DOHH2 (cell line): ENCODE results near the gene TRPC4.

Experiments used
- H3F3A ChIP-seq: fragments of 200-600 bp; sonication (generic), shearing (Covaris generic); 2 replicates; pipeline ENCODE4 v1.6.0; 2016; ENCODE audit warnings: antibody characterized with exemption, mild to moderate bottlenecking; ENCODE audit not compliant: control insufficient read depth, insufficient read depth
- H3K27ac ChIP-seq: fragments of 200-600 bp; sonication (generic); 2 replicates; pipeline ENCODE4 v1.5.1; 2014; ENCODE audit warnings: low read depth, mild to moderate bottlenecking, low read length, moderate library complexity
- H3K27me3 ChIP-seq: fragments of 200-600 bp; sonication (generic); 2 replicates; pipeline ENCODE4 v1.6.1; 2014; ENCODE audit warnings: mild to moderate bottlenecking, low read length, mixed read lengths; ENCODE audit not compliant: control insufficient read depth
- H3K36me3 ChIP-seq: fragments of 200-600 bp; sonication (generic); 2 replicates; pipeline ENCODE4 v1.6.1; 2014; ENCODE audit warnings: mild to moderate bottlenecking, low read length, moderate library complexity, mixed read lengths; ENCODE audit not compliant: control insufficient read depth
- H3K4me1 ChIP-seq: fragments of 200-600 bp; sonication (generic); 2 replicates; pipeline ENCODE4 v1.6.1; 2014; ENCODE audit warnings: mild to moderate bottlenecking, low read length, mixed read lengths; ENCODE audit not compliant: control insufficient read depth
- H3K4me2 ChIP-seq: fragments of 200-600 bp; sonication (generic); 2 replicates; pipeline ENCODE4 v1.6.0; 2014; ENCODE audit warnings: mild to moderate bottlenecking, low read length, moderate library complexity
- H3K4me3 ChIP-seq: fragments of 200-600 bp; sonication (generic); 2 replicates; pipeline ENCODE4 v1.5.1; 2014; ENCODE audit warnings: mild to moderate bottlenecking, low read length, mixed read lengths
- H3K79me2 ChIP-seq: fragments of 200-600 bp; sonication (generic); 2 replicates; pipeline ENCODE4 v1.6.1; 2014; ENCODE audit warnings: mild to moderate bottlenecking, low read length, mixed read lengths; ENCODE audit not compliant: control insufficient read depth
- H3K9me2 ChIP-seq: fragments of 200-600 bp; sonication (generic); replicated peaks from 2 replicates; pipeline ENCODE4 v1.6.1; 2014; ENCODE audit warnings: mild to moderate bottlenecking, low read length, mixed read lengths; ENCODE audit not compliant: control insufficient read depth
- H3K9me3 ChIP-seq: fragments of 200-600 bp; sonication (generic); 2 replicates; pipeline ENCODE4 v1.6.1; 2014; ENCODE audit warnings: antibody characterized with exemption, low read length, mixed read lengths; ENCODE audit not compliant: control insufficient read depth, insufficient read depth
- H4K20me1 ChIP-seq: fragments of 200-600 bp; sonication (generic); 2 replicates; pipeline ENCODE4 v1.6.0; 2014; ENCODE audit warnings: low read depth, mild to moderate bottlenecking, antibody characterized with exemption, low read length, moderate library complexity; ENCODE audit not compliant: control insufficient read depth, insufficient read depth
- EZH2phosphoT487 ChIP-seq: fragments of 200-600 bp; sonication (generic); IDR thresholded peaks from 2 replicates; pipeline ENCODE4 v1.6.1; 2017; ENCODE audit warnings: borderline replicate concordance, mild to moderate bottlenecking, antibody characterized with exemption, low read length, moderate library complexity, mixed read lengths
- TF ChIP-seq, protein P1 (sequence below): fragments of 200-600 bp; sonication (generic); IDR thresholded peaks from one replicate; pipeline ENCODE4 v1.5.1; 2014; ENCODE audit warnings: antibody characterized with exemption, mild to moderate bottlenecking, low read depth, low read length; ENCODE audit not compliant: poor library complexity, severe bottlenecking

TRPC4 gene

GRCh38 chr13:37868691-37869505 lies 674 bp downstream of the TRPC4 start:
- Histone ChIP-seq H3K27ac (no peak overlapping the region), H3K27me3 (no peaks in the 10 kb centered on the region), H3K4me2 (no peak overlapping the region), H3K4me1 (no peaks in the 10 kb centered on the region), H3K79me2 (no peaks in the 10 kb centered on the region), H3K36me3 (no peaks in the 10 kb centered on the region), H3K4me3 (no peak overlapping the region), H3K9me2 (no peaks in the 10 kb centered on the region), H4K20me1 (no peaks in the 10 kb centered on the region), H3F3A (no peaks in the 10 kb centered on the region), H3K9me3 (no peaks in the 10 kb centered on the region; the same call in 1 of the 2 replicates)
- TF ChIP-seq EZH2phosphoT487, result no peak
- TF ChIP-seq, protein P1, sequence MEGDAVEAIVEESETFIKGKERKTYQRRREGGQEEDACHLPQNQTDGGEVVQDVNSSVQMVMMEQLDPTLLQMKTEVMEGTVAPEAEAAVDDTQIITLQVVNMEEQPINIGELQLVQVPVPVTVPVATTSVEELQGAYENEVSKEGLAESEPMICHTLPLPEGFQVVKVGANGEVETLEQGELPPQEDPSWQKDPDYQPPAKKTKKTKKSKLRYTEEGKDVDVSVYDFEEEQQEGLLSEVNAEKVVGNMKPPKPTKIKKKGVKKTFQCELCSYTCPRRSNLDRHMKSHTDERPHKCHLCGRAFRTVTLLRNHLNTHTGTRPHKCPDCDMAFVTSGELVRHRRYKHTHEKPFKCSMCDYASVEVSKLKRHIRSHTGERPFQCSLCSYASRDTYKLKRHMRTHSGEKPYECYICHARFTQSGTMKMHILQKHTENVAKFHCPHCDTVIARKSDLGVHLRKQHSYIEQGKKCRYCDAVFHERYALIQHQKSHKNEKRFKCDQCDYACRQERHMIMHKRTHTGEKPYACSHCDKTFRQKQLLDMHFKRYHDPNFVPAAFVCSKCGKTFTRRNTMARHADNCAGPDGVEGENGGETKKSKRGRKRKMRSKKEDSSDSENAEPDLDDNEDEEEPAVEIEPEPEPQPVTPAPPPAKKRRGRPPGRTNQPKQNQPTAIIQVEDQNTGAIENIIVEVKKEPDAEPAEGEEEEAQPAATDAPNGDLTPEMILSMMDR, result no peak

DNA sequence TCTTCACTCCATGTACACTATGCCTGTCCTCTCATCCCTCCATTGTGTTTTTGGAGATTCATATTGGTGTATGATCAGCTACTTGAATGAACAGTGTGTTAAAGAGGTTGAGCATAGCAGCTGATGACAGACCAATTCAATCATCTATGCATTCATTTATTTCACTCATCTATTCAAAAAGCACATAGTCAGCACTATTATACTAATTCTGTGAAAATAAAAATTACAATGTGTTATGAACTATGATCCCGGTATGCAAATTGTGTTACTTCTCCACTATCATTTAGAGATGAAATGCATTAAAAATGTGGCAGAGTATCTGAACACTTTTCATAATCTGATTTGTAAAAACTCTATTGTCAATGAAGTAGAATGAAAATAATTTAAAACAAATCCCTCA lies 5.9 kb downstream of the TRPC4 start:
- no peaks in the 10 kb centered on the region for H3K79me2 ChIP-seq
- TF ChIP-seq, protein P1, result no peak
- TF ChIP-seq EZH2phosphoT487, result no peak
- no peak overlapping the region for H3K4me3 ChIP-seq
- no peaks in the 10 kb centered on the region for H3K9me3 ChIP-seq
- no peaks in the 10 kb centered on the region for H4K20me1 ChIP-seq
- no peaks in the 10 kb centered on the region for H3K9me2 ChIP-seq
- no peaks in the 10 kb centered on the region for H3F3A ChIP-seq
- H3K27ac ChIP-seq, result no peak overlapping the region
- H3K36me3 ChIP-seq, result no peaks in the 10 kb centered on the region
- no peaks in the 10 kb centered on the region for H3K4me1 ChIP-seq
- H3K4me2 ChIP-seq, result no peak overlapping the region
- H3K27me3 ChIP-seq, result no peaks in the 10 kb centered on the region

DNA sequence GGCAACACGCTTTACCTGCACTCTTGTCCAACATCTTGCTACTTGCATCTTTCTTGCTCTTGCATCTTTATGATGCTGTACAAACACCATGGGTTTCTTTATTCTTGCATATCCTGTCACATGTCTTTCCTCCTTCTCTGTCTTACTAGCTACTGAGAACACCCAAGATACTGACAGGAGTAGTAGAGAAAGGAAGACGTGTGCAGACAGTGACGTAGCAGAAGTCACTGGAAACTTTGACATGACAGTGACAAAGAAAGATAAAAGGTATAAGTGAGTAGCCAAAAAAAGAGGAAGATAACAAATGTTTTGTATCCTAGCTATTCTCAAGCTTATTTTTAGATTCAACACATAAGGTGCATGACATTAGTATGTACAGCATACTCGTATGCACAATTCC lies 34.2 kb downstream of the TRPC4 start:
- H3K27ac ChIP-seq, result no peak overlapping the region
- no peaks in the 10 kb centered on the region for H3K9me3 ChIP-seq
- no peaks in the 10 kb centered on the region for H3K9me2 ChIP-seq
- H3K4me3 ChIP-seq, result no peak overlapping the region
- H3K36me3 ChIP-seq, result no peaks in the 10 kb centered on the region
- TF ChIP-seq, protein P1, result no peak
- TF ChIP-seq EZH2phosphoT487, result no peak
- H4K20me1 ChIP-seq, result no peaks in the 10 kb centered on the region
- H3K79me2 ChIP-seq, result no peaks in the 10 kb centered on the region
- H3F3A ChIP-seq, result no peaks in the 10 kb centered on the region
- H3K27me3 ChIP-seq, result no peaks in the 10 kb centered on the region
- H3K4me1 ChIP-seq, result no peaks in the 10 kb centered on the region
- no peak overlapping the region for H3K4me2 ChIP-seq
